ENCODE results near the gene HSPA1A. TPM values are rescaled to one million over a fixed set of nuclear protein-coding genes. Genes with fewer than 3 reads are reported as not detected.
"Not testable (repeated sequence)": the region's sequence is repeated elsewhere in the genome, so short reads cannot be mapped to it uniquely, and the experiment has no call there.

HSPA1A gene
- total RNA-seq, 2 experiments from 2014 or later = 8.1 to 9.8 TPM

GRCh38 chr6:31817929-31818511 is 2.7 kb downstream of the HSPA1A start:
- H3K27ac Mint-ChIP-seq = peak overlapping the region; percentile 89
- Histone ChIP-seq H3K27ac (ENCODE audit: low read depth in 1 of 2, low read length in 2 of 2) (peak overlapping the region; percentile 22 to 37), H3K4me3 (ENCODE audit: low read length) (peak overlapping the region; percentile 69), H3K4me1 (ENCODE audit: insufficient read depth, low read length) (peaks cover 57% of the 10 kb centered on the region)
- CTCF ChIA-PET = interaction anchor here (0.8 to 1.6 kb wide), 11 partner anchors 8 to 106 kb away, joined by 3 to 8 read pairs (median 5); partner anchors contain the start of genes HSPA1B, LSM2, MSH5 and VARS1
- not testable (repeated sequence) for H3K27me3 ChIP-seq (ENCODE audit: control insufficient read depth in 1 of 2, insufficient read depth in 2 of 2, low read length in 2 of 2); H3K9me3 Mint-ChIP-seq; H3K9me3 ChIP-seq (ENCODE audit: control insufficient read depth in 1 of 2, insufficient read depth in 1 of 2, low read length in 2 of 2); ATAC-seq (ENCODE audit: poor library complexity); H3K36me3 ChIP-seq (ENCODE audit: insufficient read depth, low read length); H3K27me3 Mint-ChIP-seq
- H3K4me1 Mint-ChIP-seq (ENCODE audit: low read depth) = peaks cover 57% of the 10 kb centered on the region
- POLR2A ChIA-PET = interaction anchor here (0.9 to 2.5 kb wide), 16 partner anchors 9 to 236 kb away, joined by 3 to 22 read pairs (median 5); partner anchors contain the start of genes ABHD16A, BAG6, C6orf47 and DDAH2
- peak overlapping the region; percentile 86 for H3K4me3 Mint-ChIP-seq
- TF ChIP-seq, protein P1, sequence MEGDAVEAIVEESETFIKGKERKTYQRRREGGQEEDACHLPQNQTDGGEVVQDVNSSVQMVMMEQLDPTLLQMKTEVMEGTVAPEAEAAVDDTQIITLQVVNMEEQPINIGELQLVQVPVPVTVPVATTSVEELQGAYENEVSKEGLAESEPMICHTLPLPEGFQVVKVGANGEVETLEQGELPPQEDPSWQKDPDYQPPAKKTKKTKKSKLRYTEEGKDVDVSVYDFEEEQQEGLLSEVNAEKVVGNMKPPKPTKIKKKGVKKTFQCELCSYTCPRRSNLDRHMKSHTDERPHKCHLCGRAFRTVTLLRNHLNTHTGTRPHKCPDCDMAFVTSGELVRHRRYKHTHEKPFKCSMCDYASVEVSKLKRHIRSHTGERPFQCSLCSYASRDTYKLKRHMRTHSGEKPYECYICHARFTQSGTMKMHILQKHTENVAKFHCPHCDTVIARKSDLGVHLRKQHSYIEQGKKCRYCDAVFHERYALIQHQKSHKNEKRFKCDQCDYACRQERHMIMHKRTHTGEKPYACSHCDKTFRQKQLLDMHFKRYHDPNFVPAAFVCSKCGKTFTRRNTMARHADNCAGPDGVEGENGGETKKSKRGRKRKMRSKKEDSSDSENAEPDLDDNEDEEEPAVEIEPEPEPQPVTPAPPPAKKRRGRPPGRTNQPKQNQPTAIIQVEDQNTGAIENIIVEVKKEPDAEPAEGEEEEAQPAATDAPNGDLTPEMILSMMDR (IDR thresholded peaks at IDR 0.05) = peak; percentile 26
- H3K36me3 Mint-ChIP-seq (ENCODE audit: low read depth) = peaks cover 13% of the 10 kb centered on the region
- peak in 1 of 14 experiments; percentile 23 for DNase-seq
- intact Hi-C loops (cut with DNase I, micrococcal nuclease) = loop anchor here in 1 of 2 experiments (5.0 kb wide), 1 partner anchor 81 kb away; the partner anchor contains the start of gene CLIC1

GRCh38 chr6:31819871-31820299 is 4.5 kb downstream of the HSPA1A start:
- no peaks in the 10 kb centered on the region for H3K36me3 ChIP-seq (ENCODE audit: insufficient read depth, low read length)
- no peak overlapping the region for H3K4me3 ChIP-seq (ENCODE audit: low read length)
- H3K36me3 Mint-ChIP-seq (ENCODE audit: low read depth) = peaks cover 13% of the 10 kb centered on the region
- ChIA-PET CTCF (interaction anchor here (0.7 to 1.3 kb wide), 4 partner anchors 10 to 275 kb away, joined by 3 to 10 read pairs (median 4); no protein-coding TSS in a partner anchor), POLR2A (interaction anchor here (1.2 to 1.6 kb wide), 2 partner anchors 84 to 156 kb away, joined by 3 to 7 read pairs; partner anchors contain the start of gene GPANK1)
- no peaks in the 10 kb centered on the region for H3K9me3 Mint-ChIP-seq
- peaks cover 46% of the 10 kb centered on the region for H3K4me1 Mint-ChIP-seq (ENCODE audit: low read depth)
- intact Hi-C loops (cut with DNase I, micrococcal nuclease) = loop anchor here (2.0 to 5.0 kb wide), 2 partner anchors 83 to 91 kb away; partner anchors contain the start of genes CLIC1 (in 1 of the 2) and DDAH2 (in 1 of the 2)
- peaks cover 45% of the 10 kb centered on the region for H3K4me1 ChIP-seq (ENCODE audit: insufficient read depth, low read length)
- peak overlapping the region; percentile 88 for H3K4me3 Mint-ChIP-seq
- no peaks in the 10 kb centered on the region for H3K27me3 ChIP-seq (ENCODE audit: control insufficient read depth in 1 of 2, insufficient read depth in 2 of 2, low read length in 2 of 2)
- H3K27me3 Mint-ChIP-seq = no peaks in the 10 kb centered on the region
- H3K27ac Mint-ChIP-seq = peak overlapping the region; percentile 71
- H3K9me3 ChIP-seq (ENCODE audit: control insufficient read depth in 1 of 2, insufficient read depth in 1 of 2, low read length in 2 of 2) = no peaks in the 10 kb centered on the region
- DNase-seq = no peak
- ATAC-seq (ENCODE audit: poor library complexity) = no peak
- H3K27ac ChIP-seq (ENCODE audit: low read depth in 1 of 2, low read length in 2 of 2) = peak overlapping the region in 1 of 2 donors; percentile 2
- TF ChIP-seq, protein P1 (IDR thresholded peaks at IDR 0.05) = no peak

DNA sequence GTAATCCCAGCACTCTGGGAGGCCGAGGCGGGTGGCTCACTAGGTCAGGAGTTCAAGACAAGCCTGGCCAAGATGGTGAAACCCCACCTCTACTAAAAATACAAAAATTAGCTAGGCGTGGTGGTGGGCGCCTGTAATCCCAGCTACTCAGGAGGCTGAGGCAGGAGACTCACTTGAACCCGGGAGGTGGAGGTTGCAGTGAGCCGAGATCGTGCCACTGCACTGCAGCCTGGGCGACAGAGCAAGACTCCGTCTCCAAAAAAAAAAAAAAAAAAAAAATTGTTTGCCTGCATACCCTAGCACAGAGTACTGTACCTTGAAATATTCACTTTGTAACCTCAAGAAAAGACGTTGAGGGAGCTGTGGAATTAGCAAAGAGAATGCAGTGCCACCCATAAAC is 5.1 kb downstream of the HSPA1A start:
- H3K4me3 ChIP-seq (ENCODE audit: low read length); H3K4me3 Mint-ChIP-seq: not testable (repeated sequence)

More for the DNA sequence above, 5.1 kb downstream of the HSPA1A start:
- peaks cover 45% of the 10 kb centered on the region for H3K4me1 ChIP-seq (ENCODE audit: insufficient read depth, low read length)
- peaks cover 50% of the 10 kb centered on the region for H3K4me1 Mint-ChIP-seq (ENCODE audit: low read depth)
- not testable (repeated sequence) for ATAC-seq (ENCODE audit: poor library complexity); H3K27me3 ChIP-seq (ENCODE audit: control insufficient read depth in 1 of 2, insufficient read depth in 2 of 2, low read length in 2 of 2); DNase-seq; H3K27me3 Mint-ChIP-seq; H3K9me3 ChIP-seq (ENCODE audit: control insufficient read depth in 1 of 2, insufficient read depth in 1 of 2, low read length in 2 of 2); H3K9me3 Mint-ChIP-seq; H3K27ac ChIP-seq (ENCODE audit: low read depth in 1 of 2, low read length in 2 of 2); H3K36me3 ChIP-seq (ENCODE audit: insufficient read depth, low read length)
- peaks cover 13% of the 10 kb centered on the region for H3K36me3 Mint-ChIP-seq (ENCODE audit: low read depth)
- CTCF ChIA-PET = interaction anchor here (0.7 to 1.3 kb wide), 2 partner anchors 10 to 275 kb away, joined by 3 to 10 read pairs; no protein-coding TSS in a partner anchor
- POLR2A ChIA-PET = interaction anchor here (1.2 to 1.6 kb wide), 2 partner anchors 85 to 156 kb away, joined by 3 to 7 read pairs; partner anchors contain the start of gene GPANK1
- intact Hi-C loops (cut with DNase I, micrococcal nuclease) = loop anchor here in 1 of 2 experiments (2.0 kb wide), 1 partner anchor 92 kb away; the partner anchor contains the start of gene DDAH2
- H3K27ac Mint-ChIP-seq = peak overlapping the region; percentile 71
